ENCODE measurements around the gene PIGB. TPM values are rescaled to one million over a fixed set of nuclear protein-coding genes. Genes with fewer than 3 reads are reported as not detected.
"Not testable (repeated sequence)": the region's sequence is repeated elsewhere in the genome, so short reads cannot be mapped to it uniquely, and the experiment has no call there.

The PIGB gene
- total RNA-seq, 5 donors from 2014 or later (not counting 1 experiment from before 2014, with no cell fraction given), result 16.3 to 28.2 (median 20.1) TPM

- Mint-ChIP-seq H3K27me3 (no peaks in the 10 kb centered on the region), H3K4me1 (peaks cover 79 to 91% (median 88%) of the 10 kb centered on the region in 3 donors), H3K27ac (peak overlapping the region; percentile 95 to 99), H3K36me3 (no peaks in the 10 kb centered on the region), H3K4me3 (peak overlapping the region; percentile 28 to 65 (median 47)), H3K9me3 (no peaks in the 10 kb centered on the region)
- 50% methylated on average over 1 of the region's 2 CpGs for WGBS (ENCODE audit: insufficient coverage)
- Histone ChIP-seq H3K27me3 (replicated peaks in 1 of 2; ENCODE audit: control insufficient read depth in 2 of 2, extremely low read depth in 1 of 2, insufficient read depth in 2 of 2, low read length in 1 of 2) (no peaks in the 10 kb centered on the region), H3K4me1 (ENCODE audit: control insufficient read depth in 1 of 2, extremely low read depth in 1 of 2, insufficient read depth in 2 of 2, low read length in 2 of 2) (peaks cover 13 to 73% of the 10 kb centered on the region in 2 experiments), H3K27ac (ENCODE audit: low read length) (peak overlapping the region; percentile 81), H3K4me3 (ENCODE audit: control insufficient read depth in 1 of 2, extremely low read depth in 1 of 2, low read length in 1 of 2) (no peak overlapping the region), H3K9me3 (no peaks in the 10 kb centered on the region), H3K36me3 (ENCODE audit: control insufficient read depth in 2 of 2, extremely low read depth in 1 of 2, insufficient read depth in 1 of 2, low read length in 1 of 2) (no peaks in the 10 kb centered on the region)
- no peak for DNase-seq
- POLR2A ChIA-PET, result interaction anchor here in 1 of 2 donors (0.7 to 1.2 kb wide), 3 partner anchors 8 to 71 kb away, joined by 3 to 4 read pairs (median 3); no protein-coding TSS in a partner anchor
- CTCF ChIA-PET, result interaction anchor here in 1 of 2 donors (0.5 kb wide), 1 partner anchor 62 kb away, joined by 3 read pairs; no protein-coding TSS in a partner anchor
- ATAC-seq (replicated peaks in 1 of 4), result no peak
Observed at GRCh38 chr15:55279100-55279745, 39.8 kb upstream of the PIGB start.

GRCh38 chr15:55279746-55280351 is 39.2 kb upstream of the PIGB start:
- Mint-ChIP-seq H3K27ac (peak overlapping the region; percentile 95 to 99), H3K27me3 (no peaks in the 10 kb centered on the region), H3K4me1 (peaks cover 83 to 97% (median 94%) of the 10 kb centered on the region in 3 donors), H3K36me3 (no peaks in the 10 kb centered on the region), H3K4me3 (peak overlapping the region; percentile 28 to 65 (median 47)), H3K9me3 (no peaks in the 10 kb centered on the region)
- Histone ChIP-seq H3K27ac (ENCODE audit: low read length) (peak overlapping the region; percentile 81), H3K36me3 (ENCODE audit: control insufficient read depth in 2 of 2, extremely low read depth in 1 of 2, insufficient read depth in 1 of 2, low read length in 1 of 2) (no peaks in the 10 kb centered on the region), H3K9me3 (no peaks in the 10 kb centered on the region), H3K4me1 (ENCODE audit: control insufficient read depth in 1 of 2, extremely low read depth in 1 of 2, insufficient read depth in 2 of 2, low read length in 2 of 2) (peaks cover 13 to 77% of the 10 kb centered on the region in 2 experiments), H3K27me3 (replicated peaks in 1 of 2; ENCODE audit: control insufficient read depth in 2 of 2, extremely low read depth in 1 of 2, insufficient read depth in 2 of 2, low read length in 1 of 2) (no peaks in the 10 kb centered on the region), H3K4me3 (ENCODE audit: control insufficient read depth in 1 of 2, extremely low read depth in 1 of 2, low read length in 1 of 2) (no peak overlapping the region)
- POLR2A ChIA-PET, result interaction anchor here (0.5 to 1.2 kb wide), 3 partner anchors 13 to 217 kb away, joined by 3 to 4 read pairs (median 4); no protein-coding TSS in a partner anchor
- ATAC-seq (replicated peaks in 1 of 4), result peak; percentile 67 to 74 (median 70)
- 0% methylated on average over 1 of the region's 4 CpGs for WGBS (ENCODE audit: insufficient coverage)
- DNase-seq, result peak in 20 of 35 experiments; percentile 7 to 73 (median 28)
- CTCF ChIA-PET, result interaction anchor here (0.6 to 1.4 kb wide), 2 partner anchors 10 to 63 kb away, joined by 3 read pairs; no protein-coding TSS in a partner anchor

- Mint-ChIP-seq H3K27ac (peak overlapping the region; percentile 95 to 99), H3K4me1 (peaks cover 83 to 97% (median 94%) of the 10 kb centered on the region in 3 donors)
- peaks cover 13 to 74% of the 10 kb centered on the region in 2 experiments for H3K4me1 ChIP-seq (ENCODE audit: control insufficient read depth in 1 of 2, extremely low read depth in 1 of 2, insufficient read depth in 2 of 2, low read length in 2 of 2)
- DNase-seq; H3K27me3 Mint-ChIP-seq; H3K9me3 ChIP-seq; H3K4me3 ChIP-seq (ENCODE audit: control insufficient read depth in 1 of 2, extremely low read depth in 1 of 2, low read length in 1 of 2); H3K9me3 Mint-ChIP-seq; H3K36me3 ChIP-seq (ENCODE audit: control insufficient read depth in 2 of 2, extremely low read depth in 1 of 2, insufficient read depth in 1 of 2, low read length in 1 of 2); H3K36me3 Mint-ChIP-seq; H3K27me3 ChIP-seq (replicated peaks in 1 of 2; ENCODE audit: control insufficient read depth in 2 of 2, extremely low read depth in 1 of 2, insufficient read depth in 2 of 2, low read length in 1 of 2); POLR2A ChIA-PET; H3K4me3 Mint-ChIP-seq; ATAC-seq (replicated peaks in 1 of 4): not testable (repeated sequence)
- CTCF ChIA-PET, result interaction anchor here in 1 of 2 donors (1.4 kb wide), 1 partner anchor 11 kb away, joined by 3 read pairs; no protein-coding TSS in a partner anchor
- H3K27ac ChIP-seq (ENCODE audit: low read length), result peak overlapping the region; percentile 85
- no CpG with 5 or more reads among the region's 2 CpGs for WGBS (ENCODE audit: insufficient coverage)
Observed at GRCh38 chr15:55280589-55280988, 38.4 kb upstream of the PIGB start.

- Mint-ChIP-seq H3K27me3 (no peaks in the 10 kb centered on the region), H3K4me3 (no peak overlapping the region), H3K4me1 (peaks cover 88 to 98% (median 96%) of the 10 kb centered on the region in 3 donors), H3K36me3 (peaks cover 6% of the 10 kb centered on the region), H3K9me3 (no peaks in the 10 kb centered on the region), H3K27ac (peak overlapping the region; percentile 95 to 99)
- Histone ChIP-seq H3K27me3 (replicated peaks in 1 of 2; ENCODE audit: control insufficient read depth in 2 of 2, extremely low read depth in 1 of 2, insufficient read depth in 2 of 2, low read length in 1 of 2) (no peaks in the 10 kb centered on the region), H3K36me3 (ENCODE audit: control insufficient read depth in 2 of 2, extremely low read depth in 1 of 2, insufficient read depth in 1 of 2, low read length in 1 of 2) (no peaks in the 10 kb centered on the region), H3K9me3 (no peaks in the 10 kb centered on the region), H3K27ac (ENCODE audit: low read length) (peak overlapping the region; percentile 85), H3K4me1 (ENCODE audit: control insufficient read depth in 1 of 2, extremely low read depth in 1 of 2, insufficient read depth in 2 of 2, low read length in 2 of 2) (peaks cover 10 to 78% of the 10 kb centered on the region in 2 experiments), H3K4me3 (ENCODE audit: control insufficient read depth in 1 of 2, extremely low read depth in 1 of 2, low read length in 1 of 2) (no peak overlapping the region)
- DNase-seq (peak in 1 of 35 experiments; percentile 39), ATAC-seq (replicated peaks in 1 of 4) (no peak)
- POLR2A ChIA-PET, result interaction anchor here in 1 of 2 donors (0.6 to 1.9 kb wide), 3 partner anchors 14 to 884 kb away, joined by 3 to 8 read pairs (median 8); no protein-coding TSS in a partner anchor
- CTCF ChIA-PET, result interaction anchor here (0.7 to 1.5 kb wide), 5 partner anchors 9 to 95 kb away, joined by 4 to 8 read pairs (median 5); no protein-coding TSS in a partner anchor
Observed at GRCh38 chr15:55281517-55282228, 37.3 kb upstream of the PIGB start.

GRCh38 chr15:55282284-55282833 is 36.7 kb upstream of the PIGB start:
- Mint-ChIP-seq H3K9me3 (no peaks in the 10 kb centered on the region), H3K27ac (peak overlapping the region; percentile 95 to 99), H3K36me3 (peaks cover 10% of the 10 kb centered on the region), H3K4me1 (peaks cover 88 to 96% (median 93%) of the 10 kb centered on the region in 3 donors), H3K4me3 (peak overlapping the region; percentile 38 to 66 (median 39)), H3K27me3 (no peaks in the 10 kb centered on the region)
- peak overlapping the region in 1 of 2 donors; percentile 25 for H3K4me3 ChIP-seq (ENCODE audit: control insufficient read depth in 1 of 2, extremely low read depth in 1 of 2, low read length in 1 of 2)
- ChIA-PET POLR2A (interaction anchor here in 1 of 2 donors (0.6 to 1.9 kb wide), 3 partner anchors 15 to 884 kb away, joined by 3 to 8 read pairs (median 8); no protein-coding TSS in a partner anchor), CTCF (interaction anchor here (1.1 to 1.5 kb wide), 3 partner anchors 9 to 65 kb away, joined by 5 to 8 read pairs (median 5); no protein-coding TSS in a partner anchor)
- peak in 3 of 35 experiments; percentile 10 to 68 (median 23) for DNase-seq
- H3K27ac ChIP-seq (ENCODE audit: low read length), result peak overlapping the region; percentile 85
- 17% methylated on average over 4 of the region's 5 CpGs for WGBS (ENCODE audit: insufficient coverage)
- no peaks in the 10 kb centered on the region for H3K9me3 ChIP-seq
- ATAC-seq (replicated peaks in 1 of 4), result peak; percentile 32 to 46 (median 36)
- no peaks in the 10 kb centered on the region for H3K36me3 ChIP-seq (ENCODE audit: control insufficient read depth in 2 of 2, extremely low read depth in 1 of 2, insufficient read depth in 1 of 2, low read length in 1 of 2)
- peaks cover 7 to 79% of the 10 kb centered on the region in 2 experiments for H3K4me1 ChIP-seq (ENCODE audit: control insufficient read depth in 1 of 2, extremely low read depth in 1 of 2, insufficient read depth in 2 of 2, low read length in 2 of 2)
- no peaks in the 10 kb centered on the region for H3K27me3 ChIP-seq (replicated peaks in 1 of 2; ENCODE audit: control insufficient read depth in 2 of 2, extremely low read depth in 1 of 2, insufficient read depth in 2 of 2, low read length in 1 of 2)

Measured in T-cell (primary cell).